Measurements from ENCODE around the gene OPTN.
"Not testable (repeated sequence)": the region's sequence is repeated elsewhere in the genome, so short reads cannot be mapped to it uniquely, and the experiment has no call there.

Gene OPTN

GRCh38 chr10:13091801-13092200, 8.2 kb upstream of the OPTN start:
- DNase-seq, result no peak

GRCh38 chr10:13092291-13093102, 7.5 kb upstream of the OPTN start:
- no peak for DNase-seq

GRCh38 chr10:13094082-13094481, 5.9 kb upstream of the OPTN start:
- DNase-seq, result not testable (repeated sequence)

GRCh38 chr10:13095094-13095493, 4.9 kb upstream of the OPTN start:
- no peak for DNase-seq

- no peak for DNase-seq
Measured at GRCh38 chr10:13095929-13096328, 4.0 kb upstream of the OPTN start.

GRCh38 chr10:13099144-13099665, 758 bp upstream of the OPTN start:
- peak; percentile 40 for DNase-seq

- peak; percentile 42 for DNase-seq
Measured at GRCh38 chr10:13100349-13101294, 659 bp downstream of the OPTN start.

GRCh38 chr10:13102002-13102794, 2.2 kb downstream of the OPTN start:
- DNase-seq, result no peak

- DNase-seq, result no peak
Measured at GRCh38 chr10:13103554-13103953, 3.6 kb downstream of the OPTN start.

- no peak for DNase-seq
Measured at GRCh38 chr10:13104697-13105096, 4.7 kb downstream of the OPTN start.

- DNase-seq, result no peak
Measured at GRCh38 chr10:13105184-13105583, 5.2 kb downstream of the OPTN start.

GRCh38 chr10:13106387-13107045, 6.6 kb downstream of the OPTN start:
- DNase-seq, result no peak

- DNase-seq, result no peak
Measured at GRCh38 chr10:13110908-13111307, 10.9 kb downstream of the OPTN start.

GRCh38 chr10:13113544-13113943, 13.6 kb downstream of the OPTN start:
- no peak for DNase-seq

- DNase-seq, result no peak
Measured at GRCh38 chr10:13115832-13116803, 16.2 kb downstream of the OPTN start.

- no peak for DNase-seq
Measured at GRCh38 chr10:13117841-13118783, 18.1 kb downstream of the OPTN start.

GRCh38 chr10:13118784-13119410, 18.9 kb downstream of the OPTN start:
- DNase-seq, result no peak

- no peak for DNase-seq
Measured at GRCh38 chr10:13120786-13121499, 21.0 kb downstream of the OPTN start.

- no peak for DNase-seq
Measured at GRCh38 chr10:13121500-13121854, 21.5 kb downstream of the OPTN start.
